ENCODE measurements around the gene PIP.
"Not testable (repeated sequence)": the region's sequence is repeated elsewhere in the genome, so short reads cannot be mapped to it uniquely, and the experiment has no call there.

PIP gene

DNA sequence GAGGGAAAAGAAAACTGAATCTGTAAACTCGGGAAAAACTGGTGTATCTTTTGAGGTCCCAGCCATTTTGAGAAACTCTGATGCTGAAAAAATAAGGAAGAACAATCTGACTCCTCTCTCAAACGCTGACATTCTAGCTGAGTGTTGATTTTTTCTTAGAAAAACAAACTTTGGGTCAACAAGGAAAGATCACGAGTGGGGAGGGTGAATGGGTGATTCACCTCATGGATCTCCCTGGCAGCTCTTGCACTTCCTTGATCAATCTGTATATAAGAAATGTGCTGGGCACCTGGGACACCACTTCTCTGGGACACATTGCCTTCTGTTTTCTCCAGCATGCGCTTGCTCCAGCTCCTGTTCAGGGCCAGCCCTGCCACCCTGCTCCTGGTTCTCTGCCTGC is at the start of gene PIP:
Gene PIP (plus strand): TSS at position 297 of the 400 bp plus-strand sequence. CDS start 40 bp downstream, at position 337.
- DNase-seq: no peak

DNA sequence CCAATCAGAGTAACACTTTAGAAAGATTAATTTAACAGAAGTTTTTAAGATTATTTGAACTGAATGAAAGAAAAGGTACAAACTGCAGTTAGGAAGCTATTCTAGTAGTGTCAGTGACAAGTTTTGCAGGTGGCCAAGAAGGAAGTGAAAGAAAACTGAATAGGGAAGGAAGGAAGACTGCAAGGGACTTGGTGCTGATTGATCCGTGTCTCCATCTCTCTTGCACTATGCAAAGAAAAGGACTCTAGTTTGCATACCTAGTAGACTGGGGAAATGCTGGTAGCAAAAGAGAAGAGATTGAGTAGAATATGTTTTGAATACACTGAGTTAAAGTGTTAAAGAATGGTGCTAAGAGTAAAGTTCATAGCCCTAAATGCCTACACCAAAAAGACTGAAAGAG is 46.8 kb upstream of the PIP start:
- DNase-seq: no peak

- not testable (repeated sequence) for DNase-seq
These were observed 46.3 kb upstream of the PIP start for GRCh38 chr7:143085610-143086009.

- not testable (repeated sequence) for DNase-seq
These were observed 43.2 kb upstream of the PIP start for GRCh38 chr7:143088549-143089231.

GRCh38 chr7:143096146-143096545 is 35.7 kb upstream of the PIP start:
- DNase-seq: no peak

DNA sequence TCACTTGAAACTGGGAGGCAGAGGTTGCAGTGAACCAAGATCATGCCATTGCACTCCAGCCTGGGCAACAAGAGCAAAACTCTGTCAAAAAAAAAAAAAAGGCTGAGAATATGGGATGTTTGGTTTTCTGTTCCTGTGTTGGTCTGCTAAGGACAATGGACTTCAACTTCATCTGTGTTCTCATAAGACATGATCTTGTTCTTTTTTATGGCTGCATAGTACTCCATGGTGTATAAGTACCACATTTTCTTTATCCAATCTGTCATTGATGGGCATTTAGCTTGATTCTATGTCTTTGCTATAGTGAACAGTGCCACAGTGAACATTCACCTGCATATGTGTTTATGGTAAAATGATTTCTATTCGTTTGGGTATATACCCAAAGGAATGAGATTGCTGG is 32.3 kb upstream of the PIP start:
- not testable (repeated sequence) for DNase-seq

DNA sequence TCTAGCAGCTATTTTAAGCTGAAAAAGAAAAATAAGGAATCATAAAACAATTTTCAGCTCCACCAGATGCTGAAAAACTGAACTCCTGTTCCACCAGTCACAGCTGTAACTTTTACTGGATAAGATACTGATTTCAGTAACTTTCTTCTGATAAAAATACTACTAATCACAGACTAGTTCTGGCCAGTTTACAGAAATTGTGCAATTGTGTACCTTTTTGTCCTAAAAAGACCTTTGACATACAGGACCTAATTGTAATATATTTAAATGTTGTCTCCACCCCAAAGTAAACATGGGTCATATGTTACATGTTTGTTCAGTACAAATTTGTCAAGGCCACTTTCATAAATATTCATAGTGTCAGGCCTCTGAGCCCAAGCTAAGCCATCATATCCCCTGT is 27.1 kb upstream of the PIP start:
- DNase-seq: no peak

DNA sequence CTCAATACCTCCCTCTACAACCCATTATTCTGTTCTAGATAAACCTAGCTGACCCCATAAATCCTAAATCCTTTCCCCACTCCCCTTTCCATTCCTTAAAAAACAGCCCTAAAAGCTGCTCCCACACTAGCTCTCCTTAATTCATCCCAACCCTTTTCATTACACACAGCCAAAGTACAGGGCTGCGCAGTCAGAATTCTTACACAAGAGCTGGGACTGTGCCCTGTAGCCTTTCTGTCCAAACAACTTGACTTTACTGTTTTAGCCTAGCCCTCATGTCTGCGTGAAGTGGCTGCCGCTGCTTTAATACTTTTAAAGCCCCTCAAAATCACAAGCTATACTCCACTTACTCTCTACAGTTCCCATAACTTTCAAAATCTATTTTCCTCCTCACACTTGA is 23.9 kb upstream of the PIP start:
- DNase-seq: not testable (repeated sequence)

- no peak for DNase-seq
These were observed 14.5 kb upstream of the PIP start for GRCh38 chr7:143117395-143117794.

GRCh38 chr7:143120691-143121405 is 11.0 kb upstream of the PIP start:
- DNase-seq: no peak

DNA sequence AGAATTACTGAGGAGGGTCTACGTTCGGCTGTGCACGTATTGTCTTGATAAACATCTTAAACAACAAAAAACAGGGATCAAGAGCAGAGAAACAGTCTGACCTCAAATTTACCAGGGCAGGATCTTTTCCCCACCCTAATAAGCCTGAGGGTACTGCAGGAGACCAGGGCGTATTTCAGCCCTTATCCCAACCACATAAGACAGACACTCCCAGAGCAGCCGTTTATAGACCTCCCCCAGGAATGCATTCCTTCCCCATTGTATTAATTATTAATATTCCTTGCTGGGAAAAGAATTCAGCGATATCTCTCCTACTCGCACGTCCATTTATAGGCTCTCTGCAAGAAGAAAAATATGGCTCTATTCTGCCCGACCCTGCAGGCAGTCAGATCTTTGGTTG is 8.6 kb upstream of the PIP start:
- not testable (repeated sequence) for DNase-seq

DNA sequence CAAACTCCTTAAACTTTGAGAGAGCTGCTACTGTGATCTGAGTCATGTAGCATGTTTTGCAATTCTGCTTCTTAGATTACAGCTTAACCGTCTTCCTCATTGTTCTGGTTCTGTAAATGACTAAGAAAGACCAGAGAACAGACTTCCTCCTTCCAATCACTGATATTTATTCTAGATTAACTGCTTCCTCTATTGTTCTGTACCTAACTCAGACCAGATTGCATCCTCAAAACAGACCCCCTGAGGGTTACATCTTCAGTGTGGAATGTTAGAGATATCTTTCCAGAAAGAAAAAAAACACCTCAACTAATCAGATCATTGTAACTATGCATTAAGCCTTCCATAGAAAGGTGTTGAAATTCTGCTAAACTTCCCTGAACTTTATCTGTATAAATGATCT is 5.7 kb upstream of the PIP start:
- no peak for DNase-seq

GRCh38 chr7:143129051-143129450 is 2.8 kb upstream of the PIP start:
- DNase-seq: no peak

DNA sequence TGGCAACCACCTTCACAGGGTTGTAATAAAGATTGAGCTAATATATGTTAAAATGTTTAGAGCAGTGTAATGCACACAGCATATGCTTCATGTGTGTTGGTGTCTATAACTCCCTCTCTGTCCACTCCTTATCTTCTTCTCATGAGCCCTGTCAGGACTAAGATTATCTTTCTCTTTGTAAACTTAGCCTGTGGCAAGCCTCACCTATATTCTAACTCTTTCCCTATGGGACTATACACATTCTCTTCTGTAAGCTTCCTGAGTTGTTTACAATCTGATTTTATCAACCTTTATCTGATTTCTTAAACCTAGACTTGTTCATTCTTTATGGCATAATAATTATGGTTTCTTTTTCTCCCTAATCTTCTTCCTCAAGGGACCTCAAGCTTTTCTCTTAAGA is 2.4 kb upstream of the PIP start:
- no peak for DNase-seq

- DNase-seq: no peak
These were observed 1.3 kb upstream of the PIP start for GRCh38 chr7:143130541-143130940.

DNA sequence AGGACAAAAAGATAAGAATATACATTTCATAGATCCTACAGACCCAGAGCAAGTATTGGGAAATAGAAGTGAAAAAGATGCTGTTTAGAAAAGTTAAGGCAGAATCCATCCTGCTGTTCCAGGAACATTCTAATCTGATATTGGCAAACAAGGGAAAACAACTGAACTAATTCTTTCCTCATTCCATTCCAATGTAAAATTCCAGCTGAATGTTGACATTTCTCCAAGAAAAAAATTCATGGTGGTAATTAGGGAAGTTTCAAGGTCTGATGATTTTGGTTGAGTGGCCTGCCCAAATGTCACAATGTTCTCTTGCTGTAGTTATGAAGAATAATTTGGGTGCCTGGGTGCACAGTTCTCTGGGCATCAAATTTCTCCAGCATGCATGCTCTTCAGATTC is 15.2 kb downstream of the PIP start:
- DNase-seq: no peak

DNA sequence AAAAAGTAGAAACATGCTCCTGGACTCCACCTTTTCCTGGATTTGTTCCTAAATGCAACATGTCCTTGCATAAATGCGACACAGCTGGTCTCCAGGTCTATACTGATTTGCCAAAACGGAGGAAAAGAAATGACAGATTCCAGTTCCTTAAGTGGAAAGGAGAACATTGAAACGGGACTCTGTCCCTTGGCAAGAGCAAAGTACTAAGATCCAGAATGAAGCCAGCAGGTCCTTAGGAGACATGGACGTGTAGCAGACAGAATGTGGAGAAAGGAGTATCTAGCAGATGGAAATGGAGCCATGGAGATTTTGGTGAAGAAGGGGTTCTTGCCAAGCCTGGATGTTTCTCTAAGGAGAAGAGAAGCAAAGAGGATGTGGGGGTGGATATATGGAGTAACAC is 16.2 kb downstream of the PIP start:
- DNase-seq: no peak

DNA sequence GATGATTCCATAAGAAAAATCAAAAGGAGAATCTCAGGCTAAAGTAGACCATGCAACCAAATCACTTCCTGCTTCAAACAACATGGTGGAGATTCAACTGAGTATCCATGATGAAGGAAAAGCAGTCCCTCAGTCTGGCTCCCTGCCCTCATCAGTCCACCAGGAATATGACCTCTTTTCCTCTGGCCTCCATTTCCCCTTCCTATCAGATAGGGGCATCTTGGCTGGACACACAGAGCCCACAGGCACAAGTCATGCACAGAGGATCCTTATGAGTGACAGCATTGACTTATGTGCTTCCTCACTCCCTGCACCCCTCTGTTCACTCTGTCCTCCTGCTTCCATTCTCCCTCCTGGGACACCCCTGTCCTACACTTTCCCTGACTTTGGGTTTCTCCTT is 16.8 kb downstream of the PIP start:
- no peak for DNase-seq

- DNase-seq: not testable (repeated sequence)
These were observed 18.8 kb downstream of the PIP start for GRCh38 chr7:143150696-143151095.

DNA sequence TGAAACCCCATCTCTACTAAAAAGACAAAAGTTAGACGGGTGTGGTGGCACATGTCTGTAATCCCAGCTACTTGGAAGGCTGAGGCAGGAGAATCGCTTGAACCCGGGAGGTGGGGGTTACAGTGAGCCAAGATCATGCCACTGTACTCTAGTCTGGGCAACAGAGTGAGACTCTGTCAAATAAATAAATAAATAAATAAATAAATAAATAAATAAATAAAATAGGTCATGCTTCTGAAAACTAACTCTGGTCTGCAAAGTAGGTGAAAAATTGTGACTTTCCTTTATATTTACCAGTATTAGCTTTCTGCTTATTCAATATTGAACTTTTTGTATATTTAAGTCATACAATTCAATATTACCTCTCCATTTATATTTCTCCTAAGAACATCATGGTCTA is 26.7 kb downstream of the PIP start:
- not testable (repeated sequence) for DNase-seq

DNA sequence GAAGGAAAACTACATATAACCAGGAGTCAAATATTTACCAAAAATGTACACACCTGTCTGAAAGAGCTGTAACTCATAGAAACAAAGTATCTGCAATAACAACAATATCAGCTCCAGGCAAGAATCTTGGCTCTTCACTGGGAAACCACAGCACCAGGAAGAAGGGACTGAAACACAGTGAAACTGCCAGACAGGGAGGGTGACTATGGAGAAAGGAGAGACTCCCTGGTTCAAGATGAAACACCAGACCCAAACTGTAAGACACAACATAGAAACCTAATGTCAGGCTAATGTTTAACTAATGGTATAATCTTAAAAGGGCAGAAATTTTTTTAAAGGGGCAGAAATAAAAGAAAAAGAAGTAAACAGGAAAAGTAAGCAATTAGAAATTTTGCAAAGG is 39.8 kb downstream of the PIP start:
- DNase-seq: no peak

DNA sequence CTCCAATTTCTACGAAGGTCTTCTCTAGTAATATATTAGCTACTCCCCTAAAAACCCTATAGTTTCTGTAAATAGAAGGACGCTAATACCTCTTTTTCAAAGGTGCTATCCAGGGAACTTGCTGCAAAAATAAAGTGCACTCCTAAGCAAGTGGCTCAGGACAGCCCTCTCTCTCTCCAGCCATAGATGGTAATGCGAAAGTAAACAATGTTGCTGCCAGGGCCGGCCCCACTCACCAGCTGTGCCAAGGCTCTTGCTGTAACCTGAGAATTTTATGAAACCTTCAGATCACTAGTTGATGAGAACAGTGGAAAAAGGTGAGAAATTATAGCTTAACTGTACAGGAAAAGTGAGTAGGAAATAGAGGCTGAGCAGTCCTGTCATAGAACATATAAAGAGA is 40.5 kb downstream of the PIP start:
- peak; percentile 19 for DNase-seq

DNA sequence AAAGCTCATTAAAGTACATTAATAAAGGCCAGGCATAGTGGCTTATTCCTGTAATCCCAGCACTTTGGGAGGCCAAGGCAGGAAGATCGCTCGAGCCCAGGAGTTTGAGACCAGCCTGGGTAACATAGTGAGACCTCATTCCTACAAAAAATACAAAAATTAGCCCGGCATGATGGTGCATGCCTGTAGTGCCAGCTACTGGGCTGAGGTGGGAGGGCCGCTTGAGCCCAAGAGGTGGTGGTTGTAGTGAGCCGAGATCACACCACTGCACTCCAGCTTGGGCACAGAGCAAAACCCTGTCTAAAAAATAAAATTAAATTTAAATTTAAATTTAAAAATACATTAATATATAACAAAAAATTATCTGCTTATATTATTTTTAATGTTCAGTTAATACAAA is 44.3 kb downstream of the PIP start:
- DNase-seq: no peak

- DNase-seq: no peak
These were observed 45.7 kb downstream of the PIP start for GRCh38 chr7:143177374-143178119.

All from DMS153 (cell line).